ENCODE data around the gene UBE2E1.

Gene UBE2E1

GRCh38 chr3:23779841-23780240 lies 25.9 kb upstream of the UBE2E1 start:
- Mint-ChIP-seq H3K4me1 (peaks cover 16 to 18% of the 10 kb centered on the region in 2 donors), H3K9me3 (peaks cover 4 to 7% of the 10 kb centered on the region in 2 donors), H3K27ac (peak overlapping the region; percentile 37), H3K4me3 (no peak overlapping the region), H3K36me3 (no peaks in the 10 kb centered on the region), H3K27me3 (peaks cover 0 to 5% of the 10 kb centered on the region in 2 donors)
- ATAC-seq (replicated peaks): peak; percentile 50 to 75
- no peak for DNase-seq

- no peaks in the 10 kb centered on the region for H3K36me3 Mint-ChIP-seq
- H3K4me1 Mint-ChIP-seq: peaks cover 16 to 18% of the 10 kb centered on the region in 2 donors
- H3K27me3 Mint-ChIP-seq: peaks cover 0 to 5% of the 10 kb centered on the region in 2 donors
- no peak overlapping the region for H3K4me3 Mint-ChIP-seq
- peaks cover 4 to 7% of the 10 kb centered on the region in 2 donors for H3K9me3 Mint-ChIP-seq
- DNase-seq (no peak), ATAC-seq (replicated peaks) (peak in 1 of 2 donors; percentile 33)
- peak overlapping the region; percentile 53 for H3K27ac Mint-ChIP-seq
Measured at GRCh38 chr3:23781051-23781450, 24.7 kb upstream of the UBE2E1 start.

GRCh38 chr3:23781871-23782270 lies 23.9 kb upstream of the UBE2E1 start:
- Mint-ChIP-seq H3K4me3 (no peak overlapping the region), H3K27me3 (peaks cover 0 to 5% of the 10 kb centered on the region in 2 donors), H3K4me1 (peaks cover 16 to 17% of the 10 kb centered on the region in 2 donors), H3K27ac (no peak overlapping the region), H3K9me3 (peaks cover 4 to 7% of the 10 kb centered on the region in 2 donors), H3K36me3 (no peaks in the 10 kb centered on the region)
- no peak for DNase-seq
- no peak for ATAC-seq (replicated peaks)

- no peak for ATAC-seq (replicated peaks)
Measured at GRCh38 chr3:23785097-23785645, 20.6 kb upstream of the UBE2E1 start.

GRCh38 chr3:23785882-23786281 lies 19.9 kb upstream of the UBE2E1 start:
- ATAC-seq (replicated peaks): no peak
- no peak for DNase-seq
- peaks cover 0 to 5% of the 10 kb centered on the region in 2 donors for H3K27me3 Mint-ChIP-seq
- H3K9me3 Mint-ChIP-seq: peaks cover 4% of the 10 kb centered on the region in 2 donors
- peaks cover 2 to 3% of the 10 kb centered on the region in 2 donors for H3K4me1 Mint-ChIP-seq
- no peak overlapping the region for H3K4me3 Mint-ChIP-seq
- H3K36me3 Mint-ChIP-seq: no peaks in the 10 kb centered on the region
- no peak overlapping the region for H3K27ac Mint-ChIP-seq

More at GRCh38 chr3:23785097-23785645, 20.6 kb upstream of the UBE2E1 start:
- Mint-ChIP-seq H3K4me3 (no peak overlapping the region), H3K4me1 (peaks cover 7 to 10% of the 10 kb centered on the region in 2 donors), H3K27me3 (peaks cover 0 to 5% of the 10 kb centered on the region in 2 donors), H3K9me3 (peaks cover 4 to 5% of the 10 kb centered on the region in 2 donors), H3K36me3 (no peaks in the 10 kb centered on the region), H3K27ac (no peak overlapping the region)
- DNase-seq: no peak

- Mint-ChIP-seq H3K27me3 (no peaks in the 10 kb centered on the region), H3K4me3 (no peak overlapping the region), H3K9me3 (no peaks in the 10 kb centered on the region), H3K4me1 (peaks cover 3 to 4% of the 10 kb centered on the region in 2 donors), H3K27ac (no peak overlapping the region), H3K36me3 (no peaks in the 10 kb centered on the region)
- no peak for DNase-seq
- no peak for ATAC-seq (replicated peaks)
Measured at GRCh38 chr3:23791678-23792077, 14.1 kb upstream of the UBE2E1 start.

- H3K4me3 Mint-ChIP-seq: no peak overlapping the region
- no peak for ATAC-seq (replicated peaks)
Measured at GRCh38 chr3:23793528-23794134, 12.1 kb upstream of the UBE2E1 start.

GRCh38 chr3:23795096-23795495 lies 10.7 kb upstream of the UBE2E1 start:
- Mint-ChIP-seq H3K9me3 (no peaks in the 10 kb centered on the region), H3K36me3 (no peaks in the 10 kb centered on the region), H3K27ac (no peak overlapping the region), H3K4me3 (no peak overlapping the region), H3K27me3 (no peaks in the 10 kb centered on the region), H3K4me1 (peaks cover 15 to 20% of the 10 kb centered on the region in 2 donors)
- ATAC-seq (replicated peaks) (no peak), DNase-seq (no peak)

More at GRCh38 chr3:23793528-23794134, 12.1 kb upstream of the UBE2E1 start:
- no peak overlapping the region for H3K27ac Mint-ChIP-seq
- no peak for DNase-seq
- peaks cover 15 to 20% of the 10 kb centered on the region in 2 donors for H3K4me1 Mint-ChIP-seq
- no peaks in the 10 kb centered on the region for H3K9me3 Mint-ChIP-seq
- H3K27me3 Mint-ChIP-seq: no peaks in the 10 kb centered on the region
- H3K36me3 Mint-ChIP-seq: no peaks in the 10 kb centered on the region

- H3K36me3 Mint-ChIP-seq: no peaks in the 10 kb centered on the region
- H3K27ac Mint-ChIP-seq: no peak overlapping the region
- H3K27me3 Mint-ChIP-seq: no peaks in the 10 kb centered on the region
- no peaks in the 10 kb centered on the region for H3K9me3 Mint-ChIP-seq
- DNase-seq (no peak), ATAC-seq (replicated peaks) (no peak)
- peaks cover 15 to 20% of the 10 kb centered on the region in 2 donors for H3K4me1 Mint-ChIP-seq
- no peak overlapping the region for H3K4me3 Mint-ChIP-seq
Measured at GRCh38 chr3:23796518-23796917, 9.2 kb upstream of the UBE2E1 start.

GRCh38 chr3:23797491-23797890 lies 8.3 kb upstream of the UBE2E1 start:
- Mint-ChIP-seq H3K4me1 (peaks cover 15 to 20% of the 10 kb centered on the region in 2 donors), H3K27me3 (no peaks in the 10 kb centered on the region)
- peak; percentile 90 to 95 for ATAC-seq (replicated peaks)

GRCh38 chr3:23798456-23798855 lies 7.3 kb upstream of the UBE2E1 start:
- DNase-seq (no peak), ATAC-seq (replicated peaks) (no peak)
- Mint-ChIP-seq H3K4me3 (no peak overlapping the region), H3K27me3 (no peaks in the 10 kb centered on the region), H3K4me1 (peaks cover 15 to 20% of the 10 kb centered on the region in 2 donors), H3K27ac (no peak overlapping the region), H3K9me3 (no peaks in the 10 kb centered on the region), H3K36me3 (no peaks in the 10 kb centered on the region)

More at GRCh38 chr3:23797491-23797890, 8.3 kb upstream of the UBE2E1 start:
- Mint-ChIP-seq H3K4me3 (no peak overlapping the region), H3K36me3 (no peaks in the 10 kb centered on the region), H3K9me3 (no peaks in the 10 kb centered on the region), H3K27ac (peak overlapping the region; percentile 81)
- DNase-seq: no peak

- no peak for ATAC-seq (replicated peaks)
- H3K4me3 Mint-ChIP-seq: no peak overlapping the region
- H3K4me1 Mint-ChIP-seq: peaks cover 15 to 20% of the 10 kb centered on the region in 2 donors
- H3K27me3 Mint-ChIP-seq: no peaks in the 10 kb centered on the region
- no peaks in the 10 kb centered on the region for H3K9me3 Mint-ChIP-seq
- H3K36me3 Mint-ChIP-seq: no peaks in the 10 kb centered on the region
- DNase-seq: no peak
- H3K27ac Mint-ChIP-seq: no peak overlapping the region
Measured at GRCh38 chr3:23798876-23799275, 6.9 kb upstream of the UBE2E1 start.

GRCh38 chr3:23800731-23801130 lies 5.0 kb upstream of the UBE2E1 start:
- Mint-ChIP-seq H3K4me3 (no peak overlapping the region), H3K27ac (no peak overlapping the region), H3K27me3 (no peaks in the 10 kb centered on the region), H3K4me1 (peaks cover 21 to 26% of the 10 kb centered on the region in 2 donors), H3K36me3 (peaks cover 0 to under 1% of the 10 kb centered on the region in 2 donors), H3K9me3 (no peaks in the 10 kb centered on the region)
- peak; percentile 32 to 41 for ATAC-seq (replicated peaks)
- no peak for DNase-seq

- Mint-ChIP-seq H3K4me3 (no peak overlapping the region), H3K9me3 (no peaks in the 10 kb centered on the region), H3K4me1 (peaks cover 30 to 35% of the 10 kb centered on the region in 2 donors), H3K27me3 (no peaks in the 10 kb centered on the region), H3K36me3 (peaks cover 3 to 20% of the 10 kb centered on the region in 2 donors), H3K27ac (no peak overlapping the region)
- no peak for ATAC-seq (replicated peaks)
- no peak for DNase-seq
Measured at GRCh38 chr3:23804441-23805209, 1.1 kb upstream of the UBE2E1 start.

Measured in stimulated activated naive B cell treated with anti-CD40 and anti-IgM and Interleukin-4, amounts not matched to agents 10 μg/mL and 1 μg/mL and 100 μg/mL, for 72 hours (primary cell).